Kidney (tissue), 14 donors: ENCODE results near the gene ATXN7L1. TPM values are rescaled to one million over a fixed set of nuclear protein-coding genes. Genes with fewer than 3 reads are reported as not detected.

Experiments
- DNase-seq, 5 donors: peaks; one replicate each; pipeline ENCODE4 v3.0.0-alpha.2; 2013 to 2020
- FAIRE-seq: peaks from 2 replicates; lab custom pipeline; 2012; peaks lifted over from hg19 to GRCh38; lab: Jason Lieb, UNC
- H3K27ac ChIP-seq, 2 donors: one replicate each; pipeline ENCODE4 v1.7.0; 2013; ENCODE audit warnings: low read depth in 2 of 2, low read length in 2 of 2, inconsistent platforms in 1 of 2
- H3K27me3 ChIP-seq: one replicate; pipeline ENCODE4 v1.7.1; 2013; ENCODE audit warnings: low read length, inconsistent platforms; ENCODE audit not compliant: control insufficient read depth, insufficient read depth
- H3K36me3 ChIP-seq, 3 donors: one replicate each; pipeline versions ENCODE4 v1.7.0 to v1.7.1; 2013; ENCODE audit warnings: low read length in 3 of 3, control low read depth in 1 of 3, inconsistent platforms in 1 of 3; ENCODE audit not compliant: insufficient read depth in 3 of 3, control insufficient read depth in 2 of 3
- H3K4me1 ChIP-seq, 3 donors: one replicate each; pipeline versions ENCODE4 v1.7.0 to v1.7.1; 2013; ENCODE audit warnings: low read length in 3 of 3, inconsistent platforms in 1 of 3, low read depth in 1 of 3; ENCODE audit not compliant: control insufficient read depth in 2 of 3, insufficient read depth in 2 of 3
- H3K4me3 ChIP-seq, 3 donors: one replicate each; pipeline versions ENCODE4 v1.7.0 to v1.8.1; 2013; ENCODE audit warnings: low read length in 3 of 3, control low read depth in 1 of 3, inconsistent platforms in 1 of 3
- H3K9ac ChIP-seq, 3 donors: one replicate each; pipeline versions ENCODE4 v1.7.0 to v1.7.1; 2013; ENCODE audit warnings: low read length in 3 of 3, control low read depth in 1 of 3, inconsistent platforms in 1 of 3
- H3K9me3 ChIP-seq, 3 donors: one replicate each; pipeline versions ENCODE4 v1.7.0 to v1.7.1; 2013; ENCODE audit warnings: low read length in 3 of 3, control low read depth in 1 of 3, inconsistent platforms in 1 of 3; ENCODE audit not compliant: control insufficient read depth in 2 of 3, insufficient read depth in 1 of 3
- CTCF ChIP-seq: IDR thresholded peaks from 3 replicates; pipeline ENCODE4 v1.5.1; 2012; ENCODE audit warnings: mild to moderate bottlenecking, moderate library complexity, borderline replicate concordance; ENCODE audit not compliant: insufficient read depth; ENCODE audit errors: extremely low read depth
- intact Hi-C: fragments of 100-400 bp; cut with DNase I; formaldehyde crosslinking; loops from one replicate; pipeline ENCODE4 v1.11.1; 2022
- polyA plus RNA-seq: library from polyadenylated mRNA; stranded (reverse); fragments of 350-450 nt; fragmentation: Illumina TruSeq; extraction: RNeasy Lipid Tissue Mini Kit (QIAGEN cat#74804); gene quantifications from one replicate; pipeline ENCODE4 v1.2.3, GENCODE V29; 2014; ENCODE audit warnings: low read depth, low replicate concordance; ENCODE audit not compliant: insufficient read depth
- total RNA-seq: library from RNA; stranded (reverse); fragmentation: NEBNext Ultra II Directional; extraction: Animal tissue kit (Norgen Biotek cat#: 25700); gene quantifications from one replicate; pipeline ENCODE4 v1.2.1, GENCODE V29; 2021
- donor health status: control.
- donor health status: control.
- donor health status: control.
- donor health status: control.
- donor health status: control.
- donor health status: DM: yes; HTN: yes; CAD: no.
- donor health status: Normal renal cell carcinoma (clear cell type).

ATXN7L1 gene
- total and polyA plus RNA-seq, 2 donors from 2014 or later = 12.5 to 18.5 TPM

DNA sequence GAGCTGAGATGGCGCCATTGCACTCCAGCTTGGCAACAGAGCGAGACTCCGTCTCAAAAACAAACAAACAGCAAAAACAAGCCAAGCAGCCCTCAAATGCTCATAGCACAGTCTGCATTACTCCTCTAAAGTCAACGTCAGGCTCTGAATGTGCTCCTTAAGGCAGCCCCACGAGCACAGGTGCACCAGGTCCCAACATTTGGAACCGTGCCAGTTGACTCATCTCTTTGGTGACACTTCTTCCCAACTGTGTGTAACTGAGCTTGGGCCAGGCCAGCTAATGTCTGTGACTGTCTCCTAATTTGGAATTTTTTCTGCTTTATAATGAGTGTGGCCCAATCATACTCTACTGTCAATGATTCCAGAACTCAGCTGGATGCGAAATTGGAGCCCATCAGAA is 228.8 kb downstream of the ATXN7L1 start:
- no peak overlapping the region for H3K9ac ChIP-seq
- peaks cover 0 to 15% (median 11%) of the 10 kb centered on the region in 3 donors for H3K36me3 ChIP-seq
- no peaks in the 10 kb centered on the region for H3K9me3 ChIP-seq
- H3K4me1 ChIP-seq = peaks cover 0 to 5% (median 0%) of the 10 kb centered on the region in 3 donors
- no peak for FAIRE-seq
- DNase-seq = no peak
- intact Hi-C loops = no loop called here
- no peak overlapping the region for H3K27ac ChIP-seq
- TF ChIP-seq CTCF = no peak
- H3K27me3 ChIP-seq = no peaks in the 10 kb centered on the region
- H3K4me3 ChIP-seq = no peak overlapping the region

DNA sequence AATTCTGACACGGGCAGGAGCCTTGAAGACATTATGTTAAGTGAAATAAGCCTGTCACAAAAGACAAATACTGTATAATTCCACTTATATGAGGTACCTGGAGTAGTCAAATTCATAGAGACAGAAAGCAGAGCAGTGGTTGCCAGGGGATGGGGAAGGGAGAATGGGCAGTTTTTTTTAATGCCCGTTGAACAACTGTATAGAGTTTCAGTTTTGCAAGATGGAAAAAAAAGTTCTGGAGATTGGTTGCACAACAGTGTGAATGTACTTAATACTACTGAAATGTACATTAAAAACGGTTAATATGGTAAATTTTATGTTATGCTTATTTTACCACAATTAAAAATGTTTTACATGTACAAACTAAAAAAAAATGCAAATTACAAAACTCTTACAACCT is 231.5 kb downstream of the ATXN7L1 start:
- no peak for TF ChIP-seq CTCF
- intact Hi-C loops = no loop called here

DNA sequence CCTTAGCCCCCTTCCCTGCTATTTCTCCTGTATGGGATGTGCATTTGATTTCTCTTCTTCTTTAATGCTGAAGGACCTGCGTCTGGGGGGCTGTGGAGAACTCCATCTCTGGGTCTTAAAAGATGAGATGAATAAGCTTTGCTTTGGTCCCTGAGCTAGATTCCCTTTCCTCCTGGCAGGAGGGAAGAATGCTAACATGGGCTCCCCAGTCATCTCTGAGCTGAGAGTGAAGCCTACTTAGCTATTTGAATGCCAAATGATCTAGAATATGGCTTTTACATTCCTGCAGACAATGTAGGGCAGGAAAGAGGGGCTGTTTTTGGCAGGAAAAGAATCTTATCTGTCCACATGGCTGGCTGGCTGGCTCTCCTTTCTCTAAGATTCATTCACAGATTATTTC is 232.5 kb downstream of the ATXN7L1 start:
- no peak overlapping the region for H3K4me3 ChIP-seq
- no peak overlapping the region for H3K27ac ChIP-seq
- H3K9me3 ChIP-seq = no peaks in the 10 kb centered on the region
- TF ChIP-seq CTCF = no peak
- no peak overlapping the region for H3K9ac ChIP-seq
- intact Hi-C loops = no loop called here
- no peak for DNase-seq
- peaks cover 0 to 21% (median 14%) of the 10 kb centered on the region in 3 donors for H3K36me3 ChIP-seq
- H3K27me3 ChIP-seq = no peaks in the 10 kb centered on the region
- no peak for FAIRE-seq
- H3K4me1 ChIP-seq = peaks cover 0 to 2% (median 0%) of the 10 kb centered on the region in 3 donors

More for the DNA sequence above, 231.5 kb downstream of the ATXN7L1 start:
- peaks cover 0 to 3% (median 0%) of the 10 kb centered on the region in 3 donors for H3K4me1 ChIP-seq
- no peak overlapping the region for H3K9ac ChIP-seq
- H3K36me3 ChIP-seq = peaks cover 0 to 21% (median 18%) of the 10 kb centered on the region in 3 donors
- no peaks in the 10 kb centered on the region for H3K27me3 ChIP-seq
- H3K9me3 ChIP-seq = no peaks in the 10 kb centered on the region
- no peak overlapping the region for H3K4me3 ChIP-seq
- DNase-seq (no peak), FAIRE-seq (no peak)
- H3K27ac ChIP-seq = no peak overlapping the region

DNA sequence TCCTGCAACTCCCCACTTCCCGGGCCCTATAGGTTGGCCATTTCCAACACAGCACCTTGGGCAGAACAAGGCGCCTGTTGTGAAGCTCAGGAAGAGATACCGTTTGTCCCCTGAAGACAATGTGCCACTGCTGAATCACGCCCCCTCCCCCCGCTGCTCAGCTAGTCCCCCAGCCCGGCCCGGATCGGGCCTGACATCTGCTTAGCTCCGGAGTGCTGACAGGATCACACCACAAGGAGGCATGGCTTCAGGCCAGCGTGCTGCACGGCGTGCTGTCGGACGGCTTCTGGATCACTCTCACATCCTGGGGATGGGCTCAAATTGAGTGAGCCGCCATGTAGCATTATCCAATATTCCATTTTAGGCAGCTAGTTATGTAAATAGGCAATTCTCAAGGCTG is 233.0 kb downstream of the ATXN7L1 start:
- Histone ChIP-seq H3K9me3 (no peaks in the 10 kb centered on the region), H3K27me3 (no peaks in the 10 kb centered on the region), H3K4me1 (no peaks in the 10 kb centered on the region), H3K36me3 (peaks cover 0 to 21% (median 14%) of the 10 kb centered on the region in 3 donors), H3K9ac (no peak overlapping the region), H3K4me3 (no peak overlapping the region), H3K27ac (no peak overlapping the region)
- DNase-seq = no peak
- no peak for FAIRE-seq
- no peak for TF ChIP-seq CTCF
- intact Hi-C loops = no loop called here
